HG03196 (cell line): ENCODE results near the gene AGBL4.

ENCODE experiments used
- ATAC-seq: cut with Tn5 transposase; IDR thresholded peaks from one replicate; pipeline ENCODE4 v1.9.1; 2021; ENCODE audit not compliant: unreplicated experiment

AGBL4 gene

GRCh38 chr1:48784301-48784700 lies 1239.5 kb downstream of the AGBL4 start:
- no peak for ATAC-seq

DNA sequence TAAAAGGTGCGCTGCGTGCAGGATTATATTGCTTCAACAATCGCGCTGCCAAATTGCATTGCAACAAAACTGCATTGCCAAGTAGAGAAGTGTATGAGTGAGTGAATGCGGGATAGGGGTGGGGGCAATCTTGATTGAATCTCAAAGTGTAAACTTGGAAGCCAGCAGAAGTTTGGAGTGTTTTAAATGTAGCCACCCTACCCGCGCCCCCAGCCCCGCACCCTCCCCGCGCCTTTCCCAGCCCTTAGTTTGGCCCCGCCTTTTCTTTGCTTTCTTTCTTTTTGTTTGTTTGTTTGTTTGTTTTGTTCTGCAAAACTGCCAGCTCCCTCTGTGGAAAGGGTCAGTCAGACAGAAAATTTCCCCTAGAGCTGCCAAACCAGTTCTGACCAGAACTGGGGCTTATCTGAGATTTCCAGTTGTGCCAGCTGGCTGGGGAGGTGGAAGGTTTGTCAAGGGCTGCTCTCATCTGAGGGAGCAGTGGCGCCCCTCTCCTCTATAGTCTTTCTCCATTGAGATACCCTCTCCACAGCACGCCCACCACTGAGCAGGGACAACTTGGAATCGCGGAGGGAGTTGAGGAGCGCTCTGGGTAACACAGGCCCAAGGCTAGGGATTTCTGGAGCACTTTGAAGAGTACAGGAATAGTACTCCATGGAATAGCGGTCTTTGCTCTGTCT lies 1246.4 kb downstream of the AGBL4 start:
- no peak for ATAC-seq

DNA sequence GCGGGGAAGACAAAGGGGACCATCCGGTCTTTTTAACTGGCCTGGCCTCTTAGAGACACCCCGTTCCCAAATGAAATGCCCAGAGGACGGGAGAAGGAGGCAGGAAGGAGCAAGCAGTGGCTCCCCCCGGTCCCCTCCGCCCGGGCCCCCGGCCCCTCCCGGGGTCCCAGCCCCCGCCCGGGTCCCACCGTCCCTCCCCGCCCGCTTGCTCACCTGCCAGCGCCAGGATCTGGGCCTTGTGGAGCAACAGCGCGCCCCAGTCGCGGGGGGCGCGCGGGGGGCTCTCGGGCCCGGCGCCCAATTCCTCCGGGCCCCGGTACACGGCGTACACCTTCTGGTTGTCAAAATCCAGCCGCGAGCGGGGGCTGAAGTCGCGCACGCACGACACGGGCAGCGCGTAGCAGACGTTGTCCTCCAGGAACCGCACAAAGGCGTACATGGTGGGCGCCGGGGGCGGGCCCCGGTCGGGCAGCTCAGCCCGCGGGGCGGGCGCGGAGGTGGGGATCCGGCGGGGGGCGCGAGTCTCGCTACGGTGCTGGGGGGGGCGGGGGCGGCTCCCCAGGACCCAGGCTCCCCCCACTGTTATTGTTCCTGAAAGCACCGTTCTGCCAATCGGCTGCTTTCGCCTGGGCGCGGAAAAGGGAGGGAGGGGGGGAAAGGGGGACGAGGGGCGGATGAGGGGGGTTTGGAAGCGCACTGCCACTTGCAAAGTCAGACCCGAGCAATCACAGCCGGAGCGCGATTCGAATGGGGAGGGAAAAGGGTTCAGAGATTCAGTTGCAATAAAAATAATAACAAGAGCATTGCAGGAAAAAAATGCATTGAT lies 1247.1 kb downstream of the AGBL4 start, which contains the start of gene BEND5:
TSS of gene BEND5 (minus strand) at position 499 of the 826 bp plus-strand sequence. CDS start at position 439, 60 bp downstream.
- no peak for ATAC-seq

- ATAC-seq, result no peak
Observed at GRCh38 chr1:48775831-48776392, 1247.8 kb downstream of the AGBL4 start.

DNA sequence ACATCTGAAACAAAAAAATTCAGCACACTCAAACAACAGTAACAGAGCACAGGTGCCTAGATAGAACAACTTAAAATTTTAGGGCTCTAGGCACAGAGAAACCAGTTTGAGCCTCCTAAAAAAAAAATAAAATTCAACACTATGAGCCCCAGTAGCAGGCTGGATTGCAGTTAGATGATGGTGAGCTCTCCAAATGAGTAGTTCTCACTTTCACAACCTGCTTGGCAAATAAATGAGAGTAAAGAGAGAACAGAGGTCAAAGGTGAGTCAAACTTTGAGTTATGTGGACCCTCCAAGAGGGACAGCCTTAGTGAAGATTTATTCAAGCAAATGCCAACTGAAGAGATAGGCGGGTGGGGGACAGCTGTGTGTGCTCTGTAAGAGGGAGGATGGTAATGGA lies 1250.6 kb downstream of the AGBL4 start:
- peak; percentile 48 for ATAC-seq

- no peak for ATAC-seq
Observed at GRCh38 chr1:48772211-48772610, 1251.5 kb downstream of the AGBL4 start.

- ATAC-seq, result no peak
Observed at GRCh38 chr1:48771561-48771960, 1252.2 kb downstream of the AGBL4 start.

- no peak for ATAC-seq
Observed at GRCh38 chr1:48767975-48768510, 1255.7 kb downstream of the AGBL4 start.

DNA sequence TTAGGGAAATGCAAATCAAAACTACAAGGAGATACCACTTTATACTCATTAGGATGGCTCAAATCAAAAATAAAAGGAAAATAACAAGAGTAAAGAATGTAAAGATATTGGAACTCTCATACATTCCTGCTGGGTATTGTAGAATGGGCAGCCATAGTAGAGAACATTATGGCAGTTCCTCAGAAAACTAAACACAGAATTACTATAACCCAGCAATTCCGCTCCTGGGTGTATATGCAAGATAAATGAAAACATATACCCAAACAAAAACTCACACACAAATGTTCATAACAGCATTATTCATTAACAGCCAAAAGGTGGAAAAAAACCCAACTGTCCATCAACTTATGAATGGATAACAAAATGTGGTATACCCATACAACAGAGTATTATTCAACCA lies 1258.4 kb downstream of the AGBL4 start:
- ATAC-seq, result no peak

GRCh38 chr1:48761986-48762385 lies 1261.8 kb downstream of the AGBL4 start:
- ATAC-seq, result no peak

- no peak for ATAC-seq
Observed at GRCh38 chr1:48761411-48761810, 1262.3 kb downstream of the AGBL4 start.

DNA sequence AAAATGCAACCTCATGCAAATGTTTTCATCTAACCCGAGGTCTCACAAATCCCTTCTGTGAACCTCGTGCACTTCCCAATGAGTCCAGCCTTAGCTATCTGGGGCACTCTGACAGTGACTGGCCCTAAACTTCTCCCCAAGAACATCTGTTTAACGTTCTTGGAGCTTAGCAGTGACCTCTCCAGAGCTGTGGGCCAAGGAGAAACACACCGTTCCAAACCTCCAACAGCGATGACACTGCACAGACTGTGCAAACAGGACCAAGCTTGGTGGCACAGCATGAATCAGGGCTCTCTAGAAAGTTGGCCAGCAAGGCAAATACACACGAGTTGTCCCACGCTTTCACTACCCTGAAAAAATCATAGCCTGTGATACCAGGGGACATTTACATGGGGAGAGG lies 1262.9 kb downstream of the AGBL4 start:
- no peak for ATAC-seq

GRCh38 chr1:48758976-48759375 lies 1264.8 kb downstream of the AGBL4 start:
- ATAC-seq, result no peak

GRCh38 chr1:48757363-48757762 lies 1266.4 kb downstream of the AGBL4 start:
- no peak for ATAC-seq

DNA sequence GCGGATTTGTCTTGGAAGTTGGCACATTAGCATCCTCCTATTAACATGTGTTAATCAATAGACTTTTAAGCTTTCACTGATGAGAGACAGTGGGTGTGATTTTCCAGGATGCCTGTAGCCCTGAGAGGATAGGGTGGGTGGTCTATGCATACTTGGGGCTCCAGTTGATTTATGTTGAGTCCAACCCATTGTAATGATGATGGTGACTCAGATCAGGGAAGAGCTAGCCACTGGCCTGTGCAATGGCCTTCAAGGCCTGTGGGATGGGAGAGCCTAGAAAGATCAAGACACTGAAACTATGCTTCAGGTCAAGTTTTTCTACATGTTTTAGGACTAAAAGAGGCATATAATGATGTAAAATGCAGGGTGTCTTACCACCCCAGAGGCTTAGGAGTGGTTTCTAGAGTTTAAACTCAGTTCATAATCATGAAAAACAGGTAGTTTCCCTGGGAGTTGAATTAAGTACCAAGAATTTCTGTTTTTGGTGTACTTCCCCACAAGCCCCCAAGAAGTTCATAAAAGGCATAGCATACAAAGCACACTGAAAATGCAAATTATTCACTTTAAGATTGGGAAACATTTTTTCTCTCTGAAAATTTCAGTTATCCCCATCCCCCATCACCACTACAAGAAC lies 1267.0 kb downstream of the AGBL4 start:
- ATAC-seq, result no peak

GRCh38 chr1:48753293-48753692 lies 1270.5 kb downstream of the AGBL4 start:
- no peak for ATAC-seq

- peak; percentile 71 for ATAC-seq
Observed at GRCh38 chr1:48750109-48750508, 1273.6 kb downstream of the AGBL4 start.

- ATAC-seq, result no peak
Observed at GRCh38 chr1:48749068-48749467, 1274.7 kb downstream of the AGBL4 start.

DNA sequence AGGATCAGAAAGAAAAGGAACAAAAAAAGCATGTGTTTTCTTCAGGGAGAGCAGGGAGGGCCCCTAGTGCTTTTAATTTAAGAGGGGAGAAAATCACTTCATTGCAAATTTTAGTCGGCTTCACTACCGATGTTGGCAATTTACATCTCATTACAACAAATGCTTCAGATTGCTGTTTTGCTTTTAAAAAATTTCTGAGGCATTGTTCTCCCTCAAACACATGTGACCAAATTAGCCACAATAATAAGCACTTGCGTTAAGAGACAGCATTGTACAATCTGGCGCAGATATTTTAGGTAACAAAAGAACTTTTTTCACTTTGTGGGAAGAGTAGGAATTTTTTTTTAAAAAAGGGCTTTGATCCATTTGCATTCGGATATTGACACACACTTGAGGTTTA lies 1276.8 kb downstream of the AGBL4 start:
- ATAC-seq, result no peak

GRCh38 chr1:48744032-48744431 lies 1279.7 kb downstream of the AGBL4 start:
- ATAC-seq, result no peak

DNA sequence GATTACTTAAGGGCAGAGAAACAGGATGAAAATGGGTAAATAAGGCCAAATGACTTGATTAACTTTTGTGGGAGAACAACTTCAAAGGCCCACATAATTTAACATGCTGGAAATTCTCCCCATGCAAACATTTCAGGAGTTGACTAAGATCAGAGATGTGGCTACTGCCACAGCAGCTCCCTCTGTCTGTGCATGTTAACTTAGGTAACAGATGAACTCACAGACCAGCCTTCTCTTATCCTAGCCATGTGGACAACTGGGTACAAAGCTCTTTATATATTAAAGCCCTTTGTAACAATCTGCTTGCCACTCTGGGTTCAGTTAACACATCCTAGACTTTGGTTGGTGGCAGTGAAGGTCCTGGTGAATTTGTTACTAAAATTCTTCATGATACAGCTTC lies 1280.3 kb downstream of the AGBL4 start:
- ATAC-seq, result no peak
